Neural cell (in vitro differentiated cells): Measurements from ENCODE around the gene AKIRIN1.

Source experiments
- CTCF ChIP-seq: fragments of 450-650 bp; IDR thresholded peaks from 2 replicates; pipeline ENCODE4 v1.5.1; 2014; ENCODE audit warnings: antibody characterized with exemption, mild to moderate bottlenecking, moderate library complexity; ENCODE audit not compliant: poor library complexity, severe bottlenecking
- EZH2 ChIP-seq: fragments of 200-600, 300-800 bp; shearing (Covaris generic), sonication (generic); IDR thresholded peaks from 2 replicates; pipeline ENCODE4 v1.6.1; 2014; ENCODE audit warnings: antibody characterized with exemption, low read length, borderline replicate concordance, mild to moderate bottlenecking; ENCODE audit not compliant: insufficient read depth, poor library complexity, severe bottlenecking
- POLR2AphosphoS5 ChIP-seq: IDR thresholded peaks from 2 replicates; pipeline ENCODE4 v1.6.1; 2012
- RAD21 ChIP-seq: fragments of 450-650 bp; conservative IDR thresholded peaks from 2 replicates; pipeline ENCODE4 v1.6.1; 2014; ENCODE audit warnings: antibody characterized with exemption, mild to moderate bottlenecking, moderate library complexity
- REST ChIP-seq: IDR thresholded peaks from 2 replicates; pipeline ENCODE4 v1.6.1; 2012; ENCODE audit warnings: borderline replicate concordance
- TAF1 ChIP-seq: IDR thresholded peaks from 2 replicates; pipeline ENCODE4 v1.6.1; 2012; ENCODE audit warnings: low read depth

- TF ChIP-seq CTCF, result no peak
- no peak for TF ChIP-seq RAD21
- TF ChIP-seq REST, result no peak
- no peak for TF ChIP-seq EZH2
- no peak for TF ChIP-seq TAF1
- TF ChIP-seq POLR2AphosphoS5, result no peak
Measured at GRCh38 chr1:39046613-39047210, 55.6 kb downstream of the AKIRIN1 start.
